GM19467 (cell line): ENCODE results near the gene LAMC3.
"Not testable (repeated sequence)": the region's sequence is repeated elsewhere in the genome, so short reads cannot be mapped to it uniquely, and the experiment has no call there.

Experiments used
- ATAC-seq: cut with Tn5 transposase; IDR thresholded peaks from one replicate; pipeline ENCODE4 v1.9.1; 2021; ENCODE audit warnings: mild to moderate bottlenecking, moderate library complexity; ENCODE audit not compliant: unreplicated experiment

The LAMC3 gene

GRCh38 chr9:131114084-131114535 lies 105.1 kb downstream of the LAMC3 start:
- ATAC-seq, result no peak

- not testable (repeated sequence) for ATAC-seq
These were observed 106.4 kb downstream of the LAMC3 start for GRCh38 chr9:131115360-131115742.

- no peak for ATAC-seq
These were observed 107.5 kb downstream of the LAMC3 start for GRCh38 chr9:131116281-131117120.

DNA sequence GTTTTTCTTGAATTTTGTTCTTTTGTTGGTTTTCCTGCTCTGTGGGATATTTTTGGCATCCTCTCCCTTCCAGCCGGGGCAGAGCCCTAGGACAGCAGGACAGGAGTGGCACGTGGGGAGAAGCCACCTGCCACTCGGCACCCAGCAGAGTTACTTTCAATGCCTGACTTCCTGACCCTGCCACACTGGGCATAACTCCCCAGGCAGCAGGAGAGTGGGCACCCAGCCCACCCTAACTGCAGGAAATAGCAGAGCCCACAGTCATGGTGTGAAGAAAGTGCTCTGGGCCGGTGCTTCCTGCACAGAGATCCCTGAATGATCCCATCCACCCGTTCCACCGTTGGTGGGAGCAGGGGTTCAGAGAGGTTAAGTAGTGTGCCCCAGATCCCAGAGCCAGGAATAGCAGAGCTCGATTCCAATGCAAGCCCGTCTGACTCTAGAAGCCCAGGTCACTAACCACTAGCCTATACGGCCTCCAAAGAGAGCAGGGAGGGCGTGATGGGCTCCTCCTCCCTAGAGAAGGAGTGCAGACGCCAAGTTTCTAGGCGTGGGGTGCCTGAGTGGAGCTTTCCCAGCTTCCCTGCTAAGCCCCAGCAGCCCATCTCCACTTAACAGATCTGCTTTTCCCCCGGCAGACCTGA lies 108.3 kb downstream of the LAMC3 start:
- ATAC-seq, result no peak

GRCh38 chr9:131117762-131118145 lies 108.8 kb downstream of the LAMC3 start:
- no peak for ATAC-seq

DNA sequence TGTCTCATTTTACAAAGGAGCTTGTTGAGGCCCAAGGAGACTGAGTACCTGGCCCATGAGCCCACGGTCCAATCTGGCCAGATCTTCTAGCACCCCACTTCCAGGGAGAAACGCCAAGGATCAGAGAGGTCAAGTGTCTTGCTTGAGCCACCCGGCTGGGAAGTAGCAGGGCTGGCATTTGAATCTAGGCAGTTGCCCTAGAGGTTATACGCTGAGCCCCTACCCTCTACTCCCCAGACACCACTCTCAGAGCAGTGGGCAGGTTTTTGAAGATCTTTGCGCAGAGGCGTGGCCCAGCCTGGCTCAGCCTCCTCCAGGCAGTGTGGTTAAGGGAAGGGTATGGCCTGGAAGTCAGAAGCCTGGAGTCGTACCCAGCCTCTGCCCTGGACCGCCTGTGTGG lies 110.6 kb downstream of the LAMC3 start:
- no peak for ATAC-seq

GRCh38 chr9:131120620-131121228 lies 111.8 kb downstream of the LAMC3 start:
- no peak for ATAC-seq

DNA sequence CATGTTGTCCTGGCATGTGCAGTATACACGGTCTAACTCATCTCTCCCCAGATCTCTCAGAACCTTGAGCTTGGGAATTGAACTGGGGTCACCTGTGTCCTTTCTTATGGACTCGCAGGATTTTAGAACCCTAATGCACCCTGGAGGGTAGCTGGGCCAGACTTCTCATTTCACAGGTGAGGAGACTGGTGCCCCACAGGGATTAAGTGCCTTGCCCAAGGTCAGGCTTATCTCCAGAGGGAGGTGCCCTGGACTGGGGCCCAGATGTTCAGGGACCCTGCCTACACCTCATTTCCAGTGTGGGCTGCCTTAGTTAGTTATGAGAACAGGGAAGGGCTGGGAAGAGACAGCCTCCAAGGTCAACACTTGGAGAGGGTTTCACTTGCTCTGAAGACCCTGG lies 112.4 kb downstream of the LAMC3 start:
- no peak for ATAC-seq

- ATAC-seq, result no peak
These were observed 113.2 kb downstream of the LAMC3 start for GRCh38 chr9:131122158-131122557.

DNA sequence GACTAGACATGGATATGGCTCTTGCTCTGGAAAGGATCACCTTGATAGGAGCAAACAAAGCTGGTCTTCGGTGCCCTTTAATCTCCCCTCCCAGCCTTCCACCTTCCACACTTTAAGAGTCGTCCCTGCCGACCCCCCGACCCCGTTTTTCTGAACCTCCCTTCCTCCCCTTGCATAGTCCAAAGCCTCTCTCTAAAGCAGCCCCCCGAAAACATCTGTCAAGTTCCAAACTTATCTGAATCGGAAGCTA lies 116.0 kb downstream of the LAMC3 start:
- ATAC-seq, result peak; percentile 2

GRCh38 chr9:131125288-131126058 lies 116.5 kb downstream of the LAMC3 start, which contains the start of gene NUP214:
TSS of gene NUP214 (plus strand) at chr9:131125586. CDS start at chr9:131125705, 119 bp downstream.
- ATAC-seq, result peak; percentile 93

GRCh38 chr9:131126059-131126426 lies 117.1 kb downstream of the LAMC3 start:
- ATAC-seq, result no peak

DNA sequence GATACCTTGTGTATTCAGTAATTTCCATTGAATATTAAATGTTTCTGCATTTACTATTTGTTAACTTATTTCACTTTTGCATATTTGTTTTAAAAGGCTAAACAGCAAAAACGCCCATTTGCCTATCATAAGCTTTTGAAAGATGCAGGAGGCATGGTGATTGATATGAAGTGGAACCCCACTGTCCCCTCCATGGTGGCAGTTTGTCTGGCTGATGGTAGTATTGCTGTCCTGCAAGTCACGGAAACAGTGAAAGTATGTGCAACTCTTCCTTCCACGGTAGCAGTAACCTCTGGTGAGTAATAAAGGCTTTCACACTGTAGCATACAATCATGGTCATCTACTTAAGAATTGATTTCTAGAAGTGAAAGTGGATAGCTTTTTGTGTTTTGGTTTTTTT lies 120.2 kb downstream of the LAMC3 start:
- ATAC-seq, result no peak

DNA sequence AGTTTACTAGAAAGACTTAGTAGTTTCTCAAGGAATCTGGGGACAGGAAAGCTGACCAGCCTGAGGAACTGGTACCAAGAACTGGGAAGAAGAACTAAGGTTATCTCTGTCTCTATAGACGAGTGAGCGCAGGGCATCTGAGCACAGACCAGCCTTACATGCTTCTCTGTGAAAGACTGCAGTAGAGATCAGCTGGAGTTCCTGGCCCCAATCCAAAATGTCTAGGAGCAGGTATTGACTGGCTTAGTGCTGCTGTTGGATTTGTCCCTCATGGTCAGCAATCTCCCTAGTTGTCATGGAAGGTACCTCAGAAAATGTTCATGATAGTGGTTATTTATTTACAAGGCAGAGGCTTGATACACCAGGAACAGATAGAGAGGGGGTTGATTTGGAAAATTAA lies 129.7 kb downstream of the LAMC3 start:
- ATAC-seq, result no peak

- no peak for ATAC-seq
These were observed 131.1 kb downstream of the LAMC3 start for GRCh38 chr9:131140112-131140511.

DNA sequence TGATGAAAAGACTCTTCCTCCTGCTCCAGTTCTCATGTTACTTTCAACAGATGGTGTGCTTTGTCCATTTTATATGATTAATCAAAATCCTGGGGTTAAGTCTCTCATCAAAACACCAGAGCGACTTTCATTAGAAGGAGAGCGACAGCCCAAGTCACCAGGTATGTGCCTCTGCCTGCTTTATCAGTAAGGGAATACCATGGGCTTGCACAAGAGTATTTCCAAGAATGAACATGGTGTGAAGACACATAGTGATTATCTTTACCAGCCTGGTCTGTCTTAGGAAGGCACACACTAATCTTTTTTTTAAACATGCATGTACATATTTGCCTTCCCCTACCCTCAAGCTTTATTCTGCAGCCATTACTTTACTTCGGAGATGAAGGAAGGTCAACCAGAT lies 131.6 kb downstream of the LAMC3 start:
- no peak for ATAC-seq

DNA sequence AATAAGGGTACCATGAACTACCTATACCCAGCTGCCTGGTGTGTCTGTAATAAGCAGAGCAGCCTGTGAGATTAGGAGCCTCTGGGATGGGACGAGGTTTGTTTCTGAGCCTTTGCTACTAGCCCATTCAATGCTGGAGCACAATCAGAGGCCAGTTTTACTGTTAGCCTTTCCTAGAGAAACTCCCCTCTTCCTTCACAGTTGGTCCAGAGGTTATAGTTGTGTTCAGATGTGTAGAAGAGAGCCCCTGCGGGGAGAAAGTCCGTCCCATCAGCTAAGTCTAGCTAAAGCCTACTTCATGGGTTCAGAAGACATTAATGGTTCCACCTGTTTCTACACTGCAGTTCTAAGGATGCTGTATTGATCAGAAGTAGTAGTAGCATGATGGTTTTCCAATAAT lies 133.2 kb downstream of the LAMC3 start:
- no peak for ATAC-seq
